Smooth muscle cell (in vitro differentiated cells): ENCODE results near the gene SOCS3. TPM values are rescaled to one million over a fixed set of nuclear protein-coding genes. Genes with fewer than 3 reads are reported as not detected.

ENCODE experiments used
- DNase-seq: peaks from one replicate; lab custom pipeline; 2025; ENCODE audit not compliant: unreplicated experiment; lab: John Stamatoyannopoulos, UW
- H2AFZ ChIP-seq: fragments of 200-600 bp; sonication (generic); 2 replicates; pipeline ENCODE4 v1.6.0; 2016; ENCODE audit warnings: antibody characterized with exemption, low read depth, mild to moderate bottlenecking
- H3F3A ChIP-seq: fragments of 200-600 bp; sonication (generic); 2 replicates; pipeline ENCODE4 v1.6.0; 2017; ENCODE audit warnings: antibody characterized with exemption, low read depth
- H3K27ac ChIP-seq: fragments of 200-600 bp; sonication (generic); 2 replicates; pipeline ENCODE4 v1.5.1; 2016; ENCODE audit warnings: low read depth, mild to moderate bottlenecking
- H3K27me3 ChIP-seq: fragments of 200-600 bp; sonication (generic); 2 replicates; pipeline ENCODE4 v1.6.1; 2016; ENCODE audit warnings: low read depth, mild to moderate bottlenecking
- H3K36me3 ChIP-seq: fragments of 200-600 bp; sonication (generic); 2 replicates; pipeline ENCODE4 v1.5.1; 2016; ENCODE audit warnings: low read depth
- H3K4me1 ChIP-seq: fragments of 200-600 bp; sonication (generic); 2 replicates; pipeline ENCODE4 v1.5.1; 2016; ENCODE audit warnings: low read depth
- H3K4me2 ChIP-seq: fragments of 200-600 bp; sonication (generic); 2 replicates; pipeline ENCODE4 v1.6.0; 2016; ENCODE audit warnings: mild to moderate bottlenecking
- H3K4me3 ChIP-seq: fragments of 200-600 bp; sonication (generic); 2 replicates; pipeline ENCODE4 v1.5.1; 2016; ENCODE audit warnings: mild to moderate bottlenecking
- H3K79me2 ChIP-seq: fragments of 200-600 bp; sonication (generic); 2 replicates; pipeline ENCODE4 v1.6.0; 2016; ENCODE audit warnings: low read depth, mild to moderate bottlenecking
- H3K9ac ChIP-seq: fragments of 200-600 bp; sonication (generic); 2 replicates; pipeline ENCODE4 v1.6.0; 2016; ENCODE audit warnings: low read depth
- H3K9me3 ChIP-seq: fragments of 200-600 bp; sonication (generic); replicated peaks from 2 replicates; pipeline ENCODE4 v1.5.1; 2016; ENCODE audit warnings: low read depth
- H4K20me1 ChIP-seq: fragments of 200-600 bp; sonication (generic); 2 replicates; pipeline ENCODE4 v1.6.0; 2016; ENCODE audit warnings: low read depth
- WGBS: methylation state at CpG from one replicate; pipeline ENCODE4 v1.1.7; 2016; ENCODE audit warnings: low lambda C conversion rate; 5-methylcytosine and 5-hydroxymethylcytosine counted together
- polyA plus RNA-seq: library from polyadenylated mRNA; unstranded; fragments of >200 nt; fragmentation: Nextera tagmentation; extraction: Ambion mirVana; gene quantifications from 2 replicates; pipeline ENCODE4 v1.2.1, GENCODE V29; 2016
- small RNA-seq: library from RNA; depleted of rRNA; stranded (forward); fragments of <200 nt; gene quantifications from one replicate; pipeline ENCODE3, GENCODE V24; 2014
- total RNA-seq: library from RNA; depleted of rRNA; stranded (reverse); fragments of >200 nt; gene quantifications from 2 replicates; pipeline ENCODE4 v1.2.3, GENCODE V29; 2014
- TF ChIP-seq, protein P1 (sequence below): fragments of 200-600 bp; sonication (generic); IDR thresholded peaks from 2 replicates; pipeline ENCODE4 v1.5.1; 2017; ENCODE audit warnings: borderline replicate concordance, mild to moderate bottlenecking, antibody characterized with exemption; ENCODE audit not compliant: insufficient read depth, poor library complexity, severe bottlenecking

SOCS3 gene
- total and polyA plus RNA-seq, 2 experiments from 2014 or later, result 116 to 310 TPM

DNA sequence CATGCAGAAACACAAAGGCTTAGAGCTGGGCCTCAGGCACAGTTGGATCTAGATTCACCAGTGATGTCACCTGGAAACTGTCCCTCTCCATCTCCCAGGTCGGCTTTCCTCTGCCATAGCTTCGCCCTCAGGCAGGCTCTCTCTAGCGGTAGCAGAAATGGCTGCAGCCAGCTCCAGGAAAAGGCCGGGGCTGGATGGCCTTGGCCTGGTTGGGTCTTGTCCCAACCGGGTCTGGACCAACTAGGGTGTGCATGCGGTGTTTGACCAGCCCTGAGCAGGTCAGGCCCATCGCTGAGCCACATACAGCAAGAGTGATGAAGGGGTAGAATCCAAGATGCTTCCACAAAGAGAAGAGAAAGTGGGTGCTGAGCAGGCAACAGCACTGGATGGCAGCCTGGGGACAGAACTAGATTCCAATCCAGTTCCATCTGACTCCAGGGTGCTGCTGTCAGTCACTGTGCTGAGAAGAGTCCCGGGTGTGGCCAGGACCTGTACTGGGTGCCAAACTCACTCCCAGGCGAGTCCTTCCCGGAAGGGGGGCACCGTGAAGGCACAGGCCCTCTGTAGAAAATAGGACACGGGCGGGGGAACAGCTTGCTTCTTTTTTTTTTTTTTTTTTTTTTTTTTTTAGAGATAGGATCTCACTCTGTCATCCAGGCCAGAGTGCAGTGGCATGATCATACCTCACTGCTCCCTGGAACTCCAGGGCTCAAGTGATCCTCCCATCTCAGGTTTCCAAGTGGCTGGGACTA lies 51.8 kb downstream of the SOCS3 start:
- Histone ChIP-seq H3K79me2 (no peaks in the 10 kb centered on the region), H4K20me1 (no peaks in the 10 kb centered on the region), H3K4me3 (no peak overlapping the region), H3K9ac (no peak overlapping the region), H3K36me3 (no peaks in the 10 kb centered on the region), H3K9me3 (no peaks in the 10 kb centered on the region), H3K4me1 (no peaks in the 10 kb centered on the region), H3K4me2 (no peak overlapping the region), H2AFZ (no peak overlapping the region), H3F3A (peaks cover 7% of the 10 kb centered on the region), H3K27me3 (no peaks in the 10 kb centered on the region), H3K27ac (no peak overlapping the region)
- no peak for DNase-seq
- TF ChIP-seq, protein P1, sequence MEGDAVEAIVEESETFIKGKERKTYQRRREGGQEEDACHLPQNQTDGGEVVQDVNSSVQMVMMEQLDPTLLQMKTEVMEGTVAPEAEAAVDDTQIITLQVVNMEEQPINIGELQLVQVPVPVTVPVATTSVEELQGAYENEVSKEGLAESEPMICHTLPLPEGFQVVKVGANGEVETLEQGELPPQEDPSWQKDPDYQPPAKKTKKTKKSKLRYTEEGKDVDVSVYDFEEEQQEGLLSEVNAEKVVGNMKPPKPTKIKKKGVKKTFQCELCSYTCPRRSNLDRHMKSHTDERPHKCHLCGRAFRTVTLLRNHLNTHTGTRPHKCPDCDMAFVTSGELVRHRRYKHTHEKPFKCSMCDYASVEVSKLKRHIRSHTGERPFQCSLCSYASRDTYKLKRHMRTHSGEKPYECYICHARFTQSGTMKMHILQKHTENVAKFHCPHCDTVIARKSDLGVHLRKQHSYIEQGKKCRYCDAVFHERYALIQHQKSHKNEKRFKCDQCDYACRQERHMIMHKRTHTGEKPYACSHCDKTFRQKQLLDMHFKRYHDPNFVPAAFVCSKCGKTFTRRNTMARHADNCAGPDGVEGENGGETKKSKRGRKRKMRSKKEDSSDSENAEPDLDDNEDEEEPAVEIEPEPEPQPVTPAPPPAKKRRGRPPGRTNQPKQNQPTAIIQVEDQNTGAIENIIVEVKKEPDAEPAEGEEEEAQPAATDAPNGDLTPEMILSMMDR, result no peak
- 78% methylated on average over 13 of the region's 13 CpGs for WGBS

DNA sequence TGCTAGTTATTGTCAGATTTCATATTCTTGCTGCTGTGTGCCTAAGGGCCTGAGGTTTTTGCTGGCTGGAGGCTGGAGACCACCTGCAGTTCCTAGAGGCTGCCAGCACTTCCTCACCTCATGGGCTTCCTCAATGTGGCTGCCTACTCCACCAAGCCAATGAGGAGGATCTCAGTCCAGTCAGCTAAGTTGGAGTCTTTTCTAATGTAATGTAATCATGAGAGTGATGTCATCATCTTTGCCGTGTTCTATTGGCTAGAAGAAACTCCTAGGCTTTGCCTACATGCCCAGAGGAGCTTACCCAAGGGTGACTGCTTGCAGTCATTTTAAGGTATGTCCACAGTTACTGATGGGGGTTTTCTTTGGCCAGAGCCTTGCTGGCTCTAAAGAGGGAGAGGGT lies 53.0 kb downstream of the SOCS3 start:
- Histone ChIP-seq H3K9me3 (no peaks in the 10 kb centered on the region), H3K27me3 (no peaks in the 10 kb centered on the region), H2AFZ (no peak overlapping the region), H3K79me2 (no peaks in the 10 kb centered on the region), H3K36me3 (no peaks in the 10 kb centered on the region), H3K4me2 (no peak overlapping the region), H3K4me3 (no peak overlapping the region), H3K4me1 (no peaks in the 10 kb centered on the region), H4K20me1 (no peaks in the 10 kb centered on the region), H3F3A (peaks cover 4% of the 10 kb centered on the region), H3K27ac (no peak overlapping the region), H3K9ac (no peak overlapping the region)
- WGBS, result 75% methylated on average over 1 of the region's 1 CpG
- TF ChIP-seq, protein P1, result no peak
- DNase-seq, result no peak

Small RNA genes lying within 50 kb of the gene (small RNA-seq; reads per million reads assigned to genes)
- not detected for gene RF00415
- gene RN7SL236P, result not detected

Other genes starting within 250 kb of the SOCS3 start
- gene TMC6, start 231.3 kb downstream of the SOCS3 start, total RNA-seq, result 24.1 and 42.2 TPM in 2 replicates
- 40.2 and 65.3 TPM in 2 replicates for gene TMC6, start 231.3 kb downstream of the SOCS3 start, polyA plus RNA-seq
- gene TMC8, start 229.3 kb downstream of the SOCS3 start, total RNA-seq, result 0.04 and 0.27 TPM in 2 replicates
- 0.38 and 1.2 TPM in 2 replicates for gene TMC8, start 229.3 kb downstream of the SOCS3 start, polyA plus RNA-seq
- gene C17orf99, start 213.7 kb downstream of the SOCS3 start, total RNA-seq, result not detected in 2 replicates
- gene C17orf99, start 213.7 kb downstream of the SOCS3 start, polyA plus RNA-seq, result 0.29 and 1.7 TPM in 2 replicates
- gene SYNGR2, start 191.5 kb downstream of the SOCS3 start, total RNA-seq, result 55.3 and 64.7 TPM in 2 replicates
- gene SYNGR2, start 191.5 kb downstream of the SOCS3 start, polyA plus RNA-seq, result 46.1 and 136 TPM in 2 replicates
- gene TK1, start 173.0 kb downstream of the SOCS3 start, total RNA-seq, result 20.0 and 20.9 TPM in 2 replicates
- 53.7 and 72.7 TPM in 2 replicates for gene TK1, start 173.0 kb downstream of the SOCS3 start, polyA plus RNA-seq
- 63.7 and 64.9 TPM in 2 replicates for gene AFMID, start 172.7 kb downstream of the SOCS3 start, total RNA-seq
- gene AFMID, start 172.7 kb downstream of the SOCS3 start, polyA plus RNA-seq, result 10.0 and 23.0 TPM in 2 replicates
- gene BIRC5, start 145.8 kb downstream of the SOCS3 start, total RNA-seq, result 7.7 and 15.3 TPM in 2 replicates
- 11.9 and 15.6 TPM in 2 replicates for gene BIRC5, start 145.8 kb downstream of the SOCS3 start, polyA plus RNA-seq
- not detected in 2 replicates for gene TMEM235, start 128.4 kb downstream of the SOCS3 start, total RNA-seq
- not detected in 2 replicates for gene TMEM235, start 128.4 kb downstream of the SOCS3 start, polyA plus RNA-seq
- 29.5 and 29.9 TPM in 2 replicates for gene PGS1, start 18.6 kb upstream of the SOCS3 start, total RNA-seq
- 22.6 and 37.8 TPM in 2 replicates for gene PGS1, start 18.6 kb upstream of the SOCS3 start, polyA plus RNA-seq
- gene DNAH17, start 217.3 kb upstream of the SOCS3 start, total RNA-seq, result 0.18 and 0.27 TPM in 2 replicates
- 0.98 and 4.2 TPM in 2 replicates for gene DNAH17, start 217.3 kb upstream of the SOCS3 start, polyA plus RNA-seq